ENCODE data around the gene GLIS1. TPM values are rescaled to one million over a fixed set of nuclear protein-coding genes. Genes with fewer than 3 reads are reported as not detected.

The GLIS1 gene
- total RNA-seq, 4 donors from 2014 or later, result 0.16 to 0.27 TPM; not detected in 2

GRCh38 chr1:53631622-53632310 is 107.2 kb downstream of the GLIS1 start:
- Histone ChIP-seq H3K4me3 (no peak overlapping the region), H3K36me3 (no peaks in the 10 kb centered on the region), H3K27me3 (peaks cover 18% of the 10 kb centered on the region), H3K4me1 (no peaks in the 10 kb centered on the region), H3K27ac (no peak overlapping the region), H3K9me3 (no peaks in the 10 kb centered on the region)
- ATAC-seq, result no peak
- TF ChIP-seq POLR2A (IDR thresholded peaks at IDR 0.05) (no peak), POLR2AphosphoS5 (IDR thresholded peaks at IDR 0.05) (no peak), EP300 (IDR thresholded peaks at IDR 0.05) (no peak), CTCF (IDR thresholded peaks at IDR 0.05) (no peak)
- 92 to 93% methylated on average over 5 to 6 of the region's 6 CpGs for WGBS, 2 donors (ENCODE audit: low coverage in 1 of 2)

GRCh38 chr1:53629101-53629691 is 109.8 kb downstream of the GLIS1 start:
- H3K4me1 ChIP-seq, result no peaks in the 10 kb centered on the region
- ATAC-seq, result no peak
- H3K27ac ChIP-seq, result no peak overlapping the region
- peaks cover 0 to 8% (median 0%) of the 10 kb centered on the region in 3 donors for H3K9me3 ChIP-seq
- 96 to 100% methylated on average over 2 to 6 of the region's 7 CpGs for WGBS, 2 donors (ENCODE audit: low coverage in 1 of 2)
- H3K27me3 ChIP-seq, result peaks cover 23% of the 10 kb centered on the region
- TF ChIP-seq EP300 (IDR thresholded peaks at IDR 0.05) (no peak), POLR2AphosphoS5 (IDR thresholded peaks at IDR 0.05) (no peak), POLR2A (IDR thresholded peaks at IDR 0.05) (no peak), CTCF (IDR thresholded peaks at IDR 0.05) (no peak)
- H3K4me3 ChIP-seq, result no peak overlapping the region
- H3K36me3 ChIP-seq, result no peaks in the 10 kb centered on the region

- Histone ChIP-seq H3K36me3 (no peaks in the 10 kb centered on the region), H3K9me3 (peaks cover 0 to 15% (median 0%) of the 10 kb centered on the region in 3 donors), H3K4me3 (no peak overlapping the region), H3K27me3 (peaks cover 23% of the 10 kb centered on the region), H3K4me1 (no peaks in the 10 kb centered on the region), H3K27ac (no peak overlapping the region)
- TF ChIP-seq POLR2A (IDR thresholded peaks at IDR 0.05), result no peak
- TF ChIP-seq EP300 (IDR thresholded peaks at IDR 0.05), result no peak
- no peak for TF ChIP-seq POLR2AphosphoS5 (IDR thresholded peaks at IDR 0.05)
- no peak for TF ChIP-seq CTCF (IDR thresholded peaks at IDR 0.05)
- ATAC-seq, result no peak
- WGBS, 2 donors (ENCODE audit: low coverage in 1 of 2), result 85 to 97% methylated on average over 6 to 9 of the region's 14 CpGs
Measured at GRCh38 chr1:53628286-53628955, 110.5 kb downstream of the GLIS1 start.

- Histone ChIP-seq H3K4me3 (no peak overlapping the region), H3K36me3 (no peaks in the 10 kb centered on the region), H3K9me3 (peaks cover 0 to 15% (median 0%) of the 10 kb centered on the region in 3 donors), H3K27me3 (peaks cover 23% of the 10 kb centered on the region), H3K4me1 (no peaks in the 10 kb centered on the region), H3K27ac (no peak overlapping the region)
- TF ChIP-seq EP300 (IDR thresholded peaks at IDR 0.05) (no peak), POLR2AphosphoS5 (IDR thresholded peaks at IDR 0.05) (no peak), POLR2A (IDR thresholded peaks at IDR 0.05) (no peak), CTCF (IDR thresholded peaks at IDR 0.05) (no peak)
- WGBS, 2 donors (ENCODE audit: low coverage in 1 of 2), result 80% methylated on average over 1 of the region's 1 CpG; no CpG with 5 or more reads in 1 of the 2 donors
- ATAC-seq, result no peak
Measured at GRCh38 chr1:53627666-53628065, 111.3 kb downstream of the GLIS1 start.
